Keratinocyte (primary cell): Measurements from ENCODE around the gene CYP27A1.

ENCODE experiments used
- CTCF ChIP-seq, 3 experiments: IDR thresholded peaks in 1 of 3; conservative IDR thresholded peaks in 1 of 3; optimal IDR thresholded peaks in 1 of 3; 2 replicates in 2 of 3; 3 replicates in 1 of 3; pipeline versions ENCODE3 to v1.5.1; 2011; ENCODE audit warnings: low read length in 3 of 3, mild to moderate bottlenecking in 3 of 3, moderate library complexity in 2 of 3, control low read depth in 1 of 3, inconsistent platforms in 1 of 3; ENCODE audit not compliant: insufficient read depth in 2 of 3; ENCODE audit errors: extremely low read depth in 1 of 3
- EZH2 ChIP-seq: IDR thresholded peaks from one replicate; pipeline ENCODE4 v1.6.1; 2012; ENCODE audit warnings: inconsistent platforms, mild to moderate bottlenecking, low read length, moderate library complexity

DNA sequence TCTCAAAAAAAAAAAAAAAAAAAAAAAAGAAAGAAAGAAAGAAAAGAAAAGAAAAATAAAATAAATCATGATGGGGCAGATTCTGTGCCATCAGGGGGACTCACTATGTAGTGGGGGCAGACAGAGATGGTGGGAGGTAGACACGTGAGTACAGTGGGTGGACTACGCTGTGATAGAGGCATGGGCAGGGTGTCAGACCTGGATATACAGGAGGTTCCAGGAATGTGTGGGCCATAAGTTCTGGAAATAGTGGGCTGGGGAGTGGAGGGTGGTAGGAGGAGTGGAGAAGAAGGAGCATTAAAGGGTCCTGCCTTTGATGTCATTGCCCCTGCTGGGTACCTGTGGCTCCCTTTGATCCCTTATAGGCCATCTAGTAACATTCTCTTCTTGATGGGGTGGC, 68.8 kb downstream of the CYP27A1 start:
- no peak for TF ChIP-seq EZH2
- no peak for TF ChIP-seq CTCF (optimal IDR thresholded peaks at IDR 0.05 in 1 of 3, IDR thresholded peaks at IDR 0.05 in 1 of 3, conservative IDR thresholded peaks at IDR 0.05 in 1 of 3; ENCODE audit: extremely low read depth in 1 of 3, insufficient read depth in 2 of 3, low read length in 3 of 3)
